GM19463 (cell line): ENCODE measurements around the gene MEGF6.
A peak's percentile ranks its signal among the peaks of the same experiment; 100 is the strongest.
"Not testable (repeated sequence)": the region's sequence is repeated elsewhere in the genome, so short reads cannot be mapped to it uniquely, and the experiment has no call there.

Source experiments
- ATAC-seq: cut with Tn5 transposase; IDR thresholded peaks from one replicate; pipeline ENCODE4 v1.9.1; 2021; ENCODE audit warnings: mild to moderate bottlenecking, moderate library complexity; ENCODE audit not compliant: unreplicated experiment

Gene MEGF6

DNA sequence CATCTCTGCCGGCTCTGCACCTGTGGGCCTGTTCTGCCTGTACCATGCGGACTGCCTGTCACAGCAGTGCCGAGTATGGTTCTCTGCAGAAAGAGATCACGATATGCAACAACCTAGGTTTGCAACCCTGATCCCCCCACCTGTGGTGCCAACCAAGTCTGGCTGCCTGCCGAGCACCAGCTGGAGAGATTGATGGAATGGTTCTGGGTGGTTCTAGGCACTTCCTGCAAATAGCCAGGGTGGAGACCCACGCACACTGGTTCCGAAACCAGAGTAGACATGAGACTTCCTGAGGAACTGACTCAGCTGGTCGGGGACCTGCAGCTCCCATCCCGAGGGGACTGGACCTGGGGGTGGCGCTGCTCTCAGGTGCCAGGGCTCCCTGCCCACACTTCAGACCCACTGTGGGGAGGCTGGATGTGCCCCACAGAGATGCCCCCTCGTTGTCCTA lies 18.9 kb upstream of the MEGF6 start:
- ATAC-seq: no peak

DNA sequence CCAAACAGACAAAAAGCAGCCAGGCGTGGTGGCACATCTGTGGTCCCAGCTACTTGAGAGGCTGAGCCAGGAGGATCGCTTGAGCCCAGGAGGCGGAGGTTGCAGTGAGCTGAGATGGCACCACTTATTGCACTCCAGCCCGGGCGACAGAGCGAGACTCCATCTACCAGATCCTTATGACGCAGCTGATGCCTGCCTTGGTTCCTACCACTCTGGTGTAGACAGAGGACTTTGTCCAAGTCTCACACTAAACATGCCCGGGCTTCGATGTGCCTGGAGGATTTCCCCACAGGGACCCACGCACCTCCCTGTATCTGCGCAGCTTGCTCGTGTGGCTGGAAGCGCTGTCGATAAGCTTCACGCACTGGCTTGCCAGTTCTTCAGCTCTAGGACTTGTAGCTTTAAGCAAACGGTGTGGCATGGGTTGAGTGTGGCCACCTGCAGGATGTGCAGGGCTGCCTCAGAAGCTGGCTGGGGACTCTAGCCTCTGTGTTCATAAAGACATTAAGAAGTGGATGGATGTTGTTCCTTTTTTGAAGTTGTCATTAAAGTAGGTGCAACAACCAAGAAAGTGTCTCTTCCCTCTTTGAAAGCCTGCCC lies 18.4 kb upstream of the MEGF6 start:
- no peak for ATAC-seq

DNA sequence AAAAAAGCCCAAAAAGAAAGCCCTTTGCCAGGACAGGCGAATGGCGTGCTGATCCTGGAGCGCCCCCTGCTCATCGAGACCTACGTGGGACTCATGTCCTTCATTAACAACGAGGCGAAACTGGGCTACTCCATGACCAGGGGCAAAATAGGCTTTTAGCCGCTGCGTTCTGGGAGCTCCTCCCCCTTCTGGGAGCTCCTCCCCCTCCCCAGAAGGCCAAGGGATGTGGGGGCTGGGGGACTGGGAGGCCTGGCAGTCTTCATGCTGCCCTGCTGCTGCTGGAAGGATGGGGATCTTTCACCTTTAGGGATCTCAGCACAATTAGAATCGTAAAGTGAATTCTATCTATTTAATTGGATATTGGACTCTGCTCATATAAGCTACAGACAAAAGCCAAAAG lies 17.1 kb upstream of the MEGF6 start:
- ATAC-seq: no peak

DNA sequence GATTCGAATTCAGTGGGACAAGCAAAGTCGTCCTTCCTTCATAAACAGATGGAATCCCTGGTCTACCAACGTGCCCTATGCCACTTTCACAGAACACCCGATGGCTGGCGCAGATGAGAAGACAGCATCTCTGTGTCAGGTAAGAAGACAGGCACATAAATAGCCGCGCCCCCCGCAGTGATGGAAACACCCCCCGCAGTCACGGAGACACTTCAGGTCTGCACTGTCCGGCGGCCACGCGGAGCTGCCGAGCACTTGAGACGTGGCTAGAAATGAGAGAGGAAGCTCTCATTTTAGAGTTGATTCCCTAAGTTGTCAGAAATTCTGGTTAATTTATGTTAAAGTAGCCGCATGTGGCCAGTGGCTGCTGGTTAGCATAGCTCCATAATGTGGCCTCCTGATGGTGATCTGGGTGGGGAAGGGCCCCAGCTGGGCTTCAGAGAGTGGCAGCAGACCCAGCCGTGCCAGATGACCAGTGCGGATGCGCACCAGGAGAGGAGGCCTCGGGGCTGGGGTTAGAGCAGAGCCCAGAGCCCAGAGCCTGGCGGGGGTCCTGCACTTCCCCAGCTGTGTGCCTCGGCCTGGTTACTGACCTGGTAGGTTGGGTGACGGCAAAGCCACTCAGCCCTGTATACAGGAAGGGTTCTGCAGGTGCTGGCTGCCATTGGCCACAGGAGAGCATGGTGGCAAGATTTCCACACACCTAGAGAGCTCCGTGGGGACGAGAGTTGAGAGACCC lies 16.4 kb upstream of the MEGF6 start:
- ATAC-seq: no peak

DNA sequence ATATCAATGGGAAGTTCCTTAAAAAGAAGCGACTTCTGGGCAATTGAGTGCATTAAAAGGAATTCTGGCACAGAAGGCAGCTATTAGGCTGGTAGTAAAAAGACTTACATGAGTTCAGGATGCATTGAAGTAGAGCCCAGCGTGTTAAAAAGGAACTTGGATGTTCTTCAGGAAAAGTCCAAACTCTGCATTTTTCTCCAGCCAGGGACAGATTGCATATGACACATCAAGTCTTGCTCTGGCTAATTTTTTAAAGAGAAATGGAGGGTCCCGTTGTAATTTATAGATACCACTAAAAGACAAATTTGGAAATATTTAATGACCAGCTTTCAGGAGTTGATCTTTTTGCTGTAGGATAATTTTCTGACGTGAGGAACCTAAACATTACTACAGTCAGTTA lies 14.7 kb upstream of the MEGF6 start:
- no peak for ATAC-seq

DNA sequence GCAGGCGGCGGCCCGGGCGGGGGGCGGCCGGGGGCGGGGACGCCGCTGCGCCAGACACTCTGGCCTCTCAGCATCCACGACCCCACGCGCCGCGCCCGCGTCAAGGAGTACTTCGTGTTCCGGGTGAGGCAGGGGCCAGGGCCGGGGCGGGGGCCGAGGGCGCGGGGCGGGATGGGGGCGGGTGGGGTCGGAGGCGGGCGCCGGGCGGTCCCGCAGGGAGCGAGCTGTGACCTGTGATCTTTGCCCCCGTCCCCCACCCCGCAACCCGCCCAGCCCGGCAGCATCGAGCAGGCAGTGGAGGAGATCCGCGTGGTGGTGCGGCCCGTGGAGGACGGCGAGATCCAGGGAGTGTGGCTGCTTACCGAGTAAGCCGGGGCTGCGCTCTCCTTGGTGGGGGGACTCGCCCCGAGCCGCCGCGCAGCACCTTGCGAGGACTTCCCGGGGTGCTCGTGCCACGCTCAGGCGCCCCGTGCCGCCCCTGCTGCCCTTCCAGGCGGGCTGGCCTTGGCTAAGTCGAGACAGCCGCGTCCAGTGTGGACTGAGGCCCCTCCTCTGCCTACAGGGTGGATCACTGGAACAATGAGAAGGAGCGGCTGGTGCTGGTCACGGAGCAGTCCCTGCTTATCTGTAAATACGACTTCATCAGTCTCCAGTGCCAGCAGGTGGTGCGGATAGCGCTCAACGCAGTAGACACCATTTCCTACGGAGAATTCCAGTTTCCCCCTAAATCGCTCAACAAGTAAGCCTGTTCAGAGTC lies 14.0 kb upstream of the MEGF6 start:
- no peak for ATAC-seq

DNA sequence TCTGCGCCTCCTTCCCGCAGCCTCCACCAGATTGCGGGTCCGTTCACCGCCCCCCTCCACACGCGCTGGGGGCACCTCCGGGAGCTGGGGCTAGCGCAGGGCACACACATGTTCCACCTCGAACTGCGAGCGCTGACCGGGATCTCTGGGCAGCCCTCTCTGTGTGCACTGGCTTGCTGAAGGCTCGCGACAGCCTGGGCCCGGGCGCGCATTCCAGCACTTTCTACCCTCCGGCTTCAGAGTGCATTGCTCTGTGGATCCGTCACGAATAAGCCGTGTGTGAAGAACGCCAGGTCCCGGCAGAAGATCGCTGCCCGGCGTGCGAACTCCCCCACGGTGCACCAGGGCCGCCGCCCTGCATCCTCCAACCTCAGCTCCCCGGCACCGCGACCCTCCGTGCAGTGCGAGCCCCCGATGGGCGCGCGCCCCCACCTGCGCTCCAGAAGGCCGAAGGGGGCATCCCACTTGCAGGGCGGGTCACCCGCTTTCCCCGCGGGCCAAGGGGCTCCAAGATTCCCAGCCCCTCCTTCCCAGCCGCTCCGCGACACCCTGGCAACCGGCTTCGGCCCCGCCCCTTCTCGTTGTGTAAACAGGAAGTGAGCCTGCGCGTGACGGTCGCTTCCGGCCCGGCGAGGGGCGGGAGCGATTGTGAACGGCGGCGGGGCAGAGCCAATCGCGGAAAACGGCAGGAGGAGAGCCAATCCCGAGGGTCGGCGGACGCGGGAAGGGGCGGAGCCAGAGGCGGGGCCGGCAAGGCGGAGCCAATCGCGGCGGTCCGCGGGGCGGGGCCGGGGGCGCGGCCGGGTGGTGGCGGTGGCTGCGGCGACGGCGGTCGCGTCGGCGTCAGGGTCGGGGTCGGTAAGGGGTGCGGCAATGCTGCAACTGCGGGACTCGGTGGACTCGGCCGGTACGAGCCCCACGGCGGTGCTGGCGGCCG lies 13.2 kb upstream of the MEGF6 start, which contains the start of gene TPRG1L:
Gene TPRG1L (plus strand): TSS at position 816 of the 937 bp plus-strand sequence. CDS start 58 bp downstream, at position 874.
- peak; percentile 91 for ATAC-seq

DNA sequence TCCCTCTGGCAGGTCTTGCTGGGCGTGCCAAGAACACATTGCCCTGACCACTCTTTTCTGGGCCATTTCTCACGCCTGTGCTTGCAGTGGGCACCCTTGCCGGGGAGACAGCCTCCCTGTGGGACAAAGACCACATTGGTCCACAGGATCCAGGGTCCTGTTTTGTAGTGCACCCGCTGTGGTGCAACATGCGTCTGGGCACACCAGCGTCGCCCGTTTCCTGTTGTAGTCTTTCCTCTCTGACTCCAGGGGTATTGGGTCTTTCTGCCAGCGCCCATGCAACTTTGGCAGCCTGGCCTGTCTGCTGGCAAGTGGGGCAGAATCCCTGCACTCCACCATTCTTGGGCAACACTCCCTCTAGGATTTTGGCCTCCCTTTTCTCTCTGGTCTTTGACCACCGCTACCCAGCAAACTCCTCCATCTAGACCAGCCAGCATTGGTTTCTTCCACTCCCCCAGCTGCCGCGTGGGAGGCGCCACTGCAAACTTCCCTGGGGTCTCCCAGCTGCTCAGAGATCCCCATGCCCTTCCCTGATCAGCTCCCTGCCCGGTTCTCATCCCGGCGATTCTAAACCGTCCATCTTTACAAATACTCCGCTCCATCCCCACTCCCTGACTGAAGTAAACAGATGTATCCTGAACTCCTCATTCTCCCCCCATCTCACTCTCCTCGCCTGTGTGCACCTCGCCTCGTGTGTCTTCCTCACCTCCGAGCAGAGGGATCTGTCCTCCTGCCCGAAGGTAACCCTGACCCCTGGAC lies 12.3 kb upstream of the MEGF6 start:
- no peak for ATAC-seq

DNA sequence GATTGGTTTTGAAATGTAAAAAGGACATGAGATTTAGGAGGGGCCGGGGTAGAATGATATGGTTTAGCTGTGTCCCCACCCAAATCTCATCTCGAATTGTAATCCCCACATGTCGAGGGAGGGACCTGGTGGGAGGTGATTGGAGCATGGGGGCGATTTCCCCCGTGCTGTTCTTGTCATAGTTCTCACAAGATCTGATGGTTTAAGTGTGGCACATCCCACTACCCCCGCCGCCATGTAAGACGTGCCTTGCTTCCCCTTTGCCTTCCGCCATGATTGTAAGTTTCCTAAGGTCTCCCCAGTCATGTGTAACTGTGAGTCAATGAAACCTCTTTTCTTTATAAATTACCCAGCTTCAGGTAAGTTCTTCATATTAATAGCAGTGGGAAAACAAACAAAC lies 10.8 kb upstream of the MEGF6 start:
- ATAC-seq: not testable (repeated sequence)

DNA sequence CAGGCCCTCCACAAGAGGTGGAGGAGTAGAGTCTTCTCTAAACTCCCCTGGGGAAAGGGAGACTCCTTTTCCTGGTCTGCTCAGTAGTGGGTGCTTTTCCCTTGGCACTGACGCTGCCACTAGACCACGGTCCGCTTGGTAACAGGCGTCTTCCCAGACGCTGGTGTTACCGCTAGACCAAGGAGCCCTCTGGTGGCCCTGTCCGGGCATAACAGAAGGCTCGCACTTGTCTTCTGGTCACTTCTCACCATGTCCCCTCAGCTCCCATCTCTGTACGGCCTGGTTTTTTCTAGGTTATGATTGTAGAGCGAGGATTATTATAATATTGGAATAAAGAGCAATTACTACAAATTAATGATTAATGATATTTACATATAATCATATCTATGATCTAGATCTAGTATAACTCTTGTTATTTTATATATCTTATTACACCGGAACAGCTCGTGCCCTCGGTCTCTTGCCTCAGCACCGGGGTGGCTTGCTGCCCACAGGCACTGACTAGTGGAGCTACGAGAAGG lies 9.9 kb upstream of the MEGF6 start:
- ATAC-seq: not testable (repeated sequence)

DNA sequence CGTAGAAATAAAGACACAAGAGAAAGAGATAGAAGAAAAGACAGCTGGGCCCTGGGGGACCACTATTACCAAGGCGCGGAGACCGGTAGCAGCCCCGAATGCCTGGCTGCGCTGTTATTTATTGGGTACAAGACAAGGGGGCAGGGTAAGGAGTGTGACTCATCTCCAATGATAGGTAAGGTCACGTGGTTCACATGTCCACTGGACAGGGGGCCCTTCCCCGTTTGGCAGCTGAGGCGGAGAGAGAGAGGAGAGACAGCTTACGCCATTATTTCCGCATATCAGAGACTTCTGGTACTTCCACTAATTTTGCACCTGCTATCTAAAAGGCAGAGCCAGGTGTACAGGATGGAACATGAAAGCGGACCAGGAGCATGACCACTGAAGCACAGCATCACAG lies 9.4 kb upstream of the MEGF6 start:
- no peak for ATAC-seq

DNA sequence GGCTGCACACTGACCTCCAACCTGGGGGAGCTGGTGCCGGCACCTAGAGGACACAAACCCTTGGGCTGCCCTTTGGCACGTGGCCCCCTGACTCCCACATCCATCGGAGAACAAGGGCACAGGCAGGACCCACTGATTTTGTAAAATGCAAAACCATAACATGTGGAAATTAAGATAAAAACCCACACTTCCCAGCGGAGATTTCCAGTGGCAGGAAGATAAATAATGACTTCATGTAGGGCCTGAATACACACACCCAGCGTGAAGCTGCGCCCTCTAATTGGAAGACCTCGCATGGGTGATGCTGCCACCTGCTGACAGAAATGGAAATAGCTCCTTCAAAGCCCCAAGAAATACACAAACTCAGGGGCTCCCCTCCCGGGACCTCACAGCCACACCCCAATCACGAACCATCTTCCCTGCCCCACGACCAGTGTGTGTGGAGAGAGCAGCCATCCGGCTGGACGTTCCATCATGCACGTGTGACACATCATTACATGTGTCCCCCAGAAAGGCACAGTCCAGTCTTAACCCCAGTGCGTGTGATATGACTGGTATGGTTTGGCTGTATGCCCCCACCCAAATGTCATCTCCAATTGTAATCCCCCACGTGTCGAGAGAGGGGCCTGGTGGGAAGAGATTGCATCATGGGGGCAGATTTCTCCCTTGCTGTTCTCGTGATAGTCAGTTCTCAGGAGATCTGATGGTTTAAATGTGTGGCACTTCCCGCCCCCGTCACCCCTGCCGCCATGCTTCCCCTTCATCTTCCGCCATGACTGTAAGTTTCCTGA lies 7.8 kb upstream of the MEGF6 start:
- ATAC-seq: no peak

DNA sequence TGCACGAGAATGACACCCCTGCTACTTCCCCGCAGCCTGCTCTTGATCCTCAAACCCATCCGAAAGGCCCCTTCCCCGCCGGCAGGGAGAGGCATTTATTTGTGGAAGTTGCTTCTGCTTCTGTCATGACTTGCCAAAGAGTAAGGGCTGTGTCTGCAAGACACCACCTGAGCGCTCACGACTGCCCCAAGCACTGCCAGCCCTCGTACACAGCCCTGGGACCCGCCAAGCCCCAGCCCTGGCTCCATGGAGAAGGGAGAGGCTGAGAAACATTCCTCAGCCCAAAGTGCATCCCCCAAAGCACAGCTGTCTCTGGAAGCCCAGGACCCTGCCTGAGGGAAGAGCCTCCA lies 7.2 kb upstream of the MEGF6 start:
- ATAC-seq: no peak

DNA sequence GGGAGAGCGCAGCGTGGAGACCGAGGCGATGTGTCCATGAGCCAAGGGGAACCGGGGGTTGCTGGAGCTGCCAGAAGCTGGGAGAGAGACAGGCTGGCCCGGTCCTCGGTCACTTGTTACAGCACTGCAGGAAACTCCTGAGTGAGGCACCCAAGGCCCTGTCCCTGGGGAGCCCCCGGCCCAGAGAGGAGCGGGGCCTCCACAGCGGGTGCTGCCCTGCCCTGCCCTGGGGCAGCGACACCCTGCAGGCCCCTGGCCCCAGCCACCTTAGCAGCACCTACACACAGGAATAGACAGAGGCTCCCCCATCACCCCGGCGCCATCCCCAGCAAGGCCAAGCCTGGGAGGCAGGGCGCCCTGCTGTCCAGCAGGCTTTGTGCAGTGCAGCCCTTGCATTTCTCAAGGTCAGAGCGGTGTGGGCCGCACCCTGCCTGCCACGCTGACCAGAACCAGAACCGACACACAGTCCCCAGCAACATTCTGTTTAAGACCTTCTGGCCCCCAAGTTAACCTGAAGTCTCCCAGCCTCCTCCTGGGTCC lies 6.6 kb upstream of the MEGF6 start:
- ATAC-seq: no peak

DNA sequence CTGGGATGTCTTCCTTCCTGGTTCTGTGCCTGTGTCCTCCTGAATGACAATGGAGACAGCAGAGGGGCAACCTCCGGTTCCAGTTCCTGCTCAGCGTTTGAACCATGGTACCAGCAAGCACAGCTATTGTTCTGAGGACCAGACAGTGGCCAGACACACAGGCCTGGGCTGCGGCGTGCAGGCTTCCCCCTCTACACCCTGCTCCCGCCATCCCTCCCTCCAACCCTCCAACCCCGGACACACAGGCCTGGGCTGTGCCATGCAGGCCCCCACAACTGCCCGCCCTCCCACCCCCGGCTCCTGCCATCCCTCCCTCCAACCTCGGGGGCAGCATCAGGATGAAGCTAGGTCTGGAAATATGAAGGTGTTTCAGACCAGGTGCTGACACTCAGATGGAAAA lies 5.6 kb upstream of the MEGF6 start:
- no peak for ATAC-seq

DNA sequence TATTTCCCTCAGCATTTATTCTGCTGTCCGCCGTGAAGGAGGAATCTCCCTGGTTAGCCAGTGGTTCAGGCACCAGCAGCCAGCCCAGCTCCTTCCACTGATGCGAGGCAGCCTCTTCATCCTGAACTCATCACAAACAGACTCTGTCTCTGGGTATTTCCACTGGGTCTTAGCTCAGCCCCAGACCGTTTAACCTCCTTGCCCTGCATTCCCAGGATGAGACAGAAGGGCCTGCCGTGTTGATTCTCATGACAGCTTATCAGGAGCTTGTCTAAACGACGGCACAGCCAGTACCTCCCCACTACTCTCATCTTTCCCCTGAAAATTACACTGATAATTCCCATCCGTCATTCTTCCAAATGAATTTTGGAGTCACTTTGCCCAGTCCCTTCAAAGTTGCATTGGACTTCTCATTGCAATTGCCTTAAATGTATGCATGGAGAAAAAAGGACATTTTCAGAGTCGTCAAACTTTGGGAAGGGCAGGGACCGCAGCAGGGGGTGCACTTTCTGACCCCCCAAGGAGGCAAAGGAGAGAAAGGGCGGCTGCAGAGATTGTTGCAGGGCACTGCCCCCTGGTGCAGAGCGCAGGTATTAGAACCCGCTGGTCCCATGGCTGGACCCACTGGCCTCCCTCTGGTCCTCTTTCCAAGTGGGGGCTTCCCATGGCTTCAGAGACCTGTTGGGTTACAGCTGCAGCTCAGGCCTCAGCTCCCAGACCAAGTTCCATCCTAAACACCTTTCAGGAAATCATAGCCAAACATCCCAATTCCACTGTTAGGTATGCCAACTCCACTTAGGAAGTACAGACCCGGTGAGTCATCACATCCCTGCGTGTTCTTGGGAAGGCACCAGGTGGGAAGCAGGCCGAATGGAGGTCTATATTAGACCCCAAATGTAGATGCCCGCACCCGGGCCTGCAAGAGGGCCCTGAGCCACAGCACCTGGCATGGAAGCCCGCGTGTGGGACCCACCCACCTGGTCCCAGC lies 3.7 kb upstream of the MEGF6 start:
- ATAC-seq: no peak

DNA sequence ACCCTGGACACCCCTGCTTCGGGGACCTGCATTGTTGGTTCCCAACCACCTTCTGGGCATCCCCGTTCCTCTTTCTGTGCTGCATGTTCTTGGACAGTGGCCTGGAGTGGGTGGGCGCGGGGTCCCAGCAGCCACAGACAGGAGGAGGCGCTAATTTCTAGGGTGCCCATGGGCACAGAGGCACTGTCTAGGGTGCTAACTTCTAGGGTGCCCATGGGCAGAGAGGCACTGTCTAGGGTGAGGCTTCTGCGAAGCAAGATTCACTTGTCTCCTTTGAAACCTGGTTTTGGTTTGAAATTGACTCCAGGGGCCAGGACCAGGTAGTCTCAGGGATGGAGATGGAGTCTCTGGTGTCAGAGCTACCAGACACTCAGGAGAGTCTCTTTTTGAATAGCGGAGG lies 815 bp upstream of the MEGF6 start:
- ATAC-seq: no peak
